Measurements from ENCODE around the gene PLEKHG5.

DNA sequence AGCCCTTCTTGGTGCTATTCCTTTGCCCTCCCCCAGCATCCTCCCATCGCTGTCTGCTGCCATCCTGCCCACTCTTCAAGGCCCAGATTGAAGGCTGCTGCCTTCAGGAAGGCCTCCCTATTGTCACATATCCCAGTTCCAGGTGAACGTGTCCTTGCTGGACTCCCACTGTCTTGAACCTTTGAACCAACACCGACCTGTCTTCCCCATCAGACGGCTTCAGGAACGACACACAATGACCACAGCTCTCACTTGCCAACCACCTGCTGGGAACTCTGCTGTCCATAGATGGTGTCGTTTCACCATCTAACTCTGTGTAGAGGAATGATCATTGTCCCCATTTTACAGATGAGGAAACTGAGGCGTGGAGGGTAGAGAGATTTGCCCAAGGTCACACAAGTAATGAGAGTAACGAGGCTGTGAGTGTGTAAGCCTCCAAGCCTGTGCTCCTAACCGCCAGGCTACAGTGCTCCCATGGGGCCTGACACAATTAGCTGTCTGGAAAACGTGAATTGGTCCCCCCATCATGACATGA, 9.9 kb upstream of the PLEKHG5 start:
- TF ChIP-seq POLR2A (IDR thresholded peaks at IDR 0.05): no peak
- no peak for TF ChIP-seq CTCF (IDR thresholded peaks at IDR 0.05)

Data from lower leg skin (tissue), 3 donors.